Mucosa of descending colon (tissue), 3 donors: Measurements from ENCODE around the gene DAPP1. TPM values are rescaled to one million over a fixed set of nuclear protein-coding genes. Genes with fewer than 3 reads are reported as not detected.

Experiments used
- ATAC-seq: fragments of 200-7000 bp; cut with Tn5 transposase; one replicate; pipeline ENCODE4 v1.9.1; 2020; ENCODE audit warnings: mild to moderate bottlenecking, moderate library complexity
- DNase-seq, 3 donors: peaks; one replicate each; pipeline ENCODE4 v3.0.0-alpha.2; 2020
- H3K36me3 ChIP-seq: fragments of 200-600 bp; one replicate; pipeline ENCODE4 v1.8.0; 2021; ENCODE audit warnings: low read depth, mild to moderate bottlenecking
- H3K4me1 ChIP-seq: fragments of 200-600 bp; one replicate; pipeline ENCODE4 v1.8.0; 2021; ENCODE audit warnings: low read depth, mild to moderate bottlenecking
- H3K4me3 ChIP-seq: fragments of 200-600 bp; one replicate; pipeline ENCODE4 v1.8.0; 2021; ENCODE audit warnings: mild to moderate bottlenecking
- H3K9me3 ChIP-seq: fragments of 200-600 bp; one replicate; pipeline ENCODE4 v1.8.0; 2021; ENCODE audit warnings: mild to moderate bottlenecking
- intact Hi-C, 2 donors: fragments of 100-400 bp; cut with DNase I in 1 of 2; cut with micrococcal nuclease in 1 of 2; formaldehyde crosslinking; loops; one replicate each; pipeline versions ENCODE4 v1.11.0 to v1.11.1; 2022; cut with DNase I, micrococcal nuclease
- total RNA-seq, 3 donors: library from RNA; stranded (reverse); fragmentation: NEBNext Ultra II Directional in 2 of 3; extraction: Animal tissue kit (Norgen Biotek cat#: 25700) in 2 of 3; gene quantifications; one replicate each; pipeline versions ENCODE4 v1.2.1 to v1.2.4, GENCODE V29; 2021 to 2023
- TF ChIP-seq, protein P1 (sequence below): fragments of 200-600 bp; IDR thresholded peaks from one replicate; pipeline ENCODE4 v1.8.0; 2022; ENCODE audit warnings: antibody characterized with exemption, mild to moderate bottlenecking
- donor health status: DM: no; HTN: no; CAD: no; lungs with moderate emphysema.
- donor health status: DM: no; HTN: no; CAD: no.
- donor health status: DM: no; HTN: yes; CAD: no.

The DAPP1 gene
- total RNA-seq, 3 donors from 2014 or later, result 1.3 to 4.6 (median 1.7) TPM

DNA sequence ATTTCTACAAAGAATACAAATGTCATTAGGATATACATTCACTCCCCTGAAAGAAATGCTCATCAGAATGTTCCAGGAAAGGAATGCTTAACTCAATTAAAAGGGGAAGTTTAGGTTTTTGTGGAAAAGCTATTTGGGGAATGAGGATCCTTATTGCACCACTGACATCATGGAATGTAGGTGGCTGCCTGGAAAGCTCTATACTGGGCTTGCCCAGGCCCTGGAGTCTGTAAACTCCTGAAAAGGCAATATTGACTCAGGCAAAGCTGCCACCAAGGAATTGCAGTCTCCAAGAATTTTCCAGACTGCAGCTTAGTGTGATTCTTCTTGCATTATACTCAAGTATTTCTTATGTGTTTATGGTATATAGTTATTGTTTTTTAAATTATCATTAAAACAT lies 15.7 kb downstream of the DAPP1 start:
- peaks cover 14% of the 10 kb centered on the region for H3K4me1 ChIP-seq
- DNase-seq, result peak in 1 of 3 donors; percentile 34
- intact Hi-C loops, result no loop called here
- TF ChIP-seq, protein P1, sequence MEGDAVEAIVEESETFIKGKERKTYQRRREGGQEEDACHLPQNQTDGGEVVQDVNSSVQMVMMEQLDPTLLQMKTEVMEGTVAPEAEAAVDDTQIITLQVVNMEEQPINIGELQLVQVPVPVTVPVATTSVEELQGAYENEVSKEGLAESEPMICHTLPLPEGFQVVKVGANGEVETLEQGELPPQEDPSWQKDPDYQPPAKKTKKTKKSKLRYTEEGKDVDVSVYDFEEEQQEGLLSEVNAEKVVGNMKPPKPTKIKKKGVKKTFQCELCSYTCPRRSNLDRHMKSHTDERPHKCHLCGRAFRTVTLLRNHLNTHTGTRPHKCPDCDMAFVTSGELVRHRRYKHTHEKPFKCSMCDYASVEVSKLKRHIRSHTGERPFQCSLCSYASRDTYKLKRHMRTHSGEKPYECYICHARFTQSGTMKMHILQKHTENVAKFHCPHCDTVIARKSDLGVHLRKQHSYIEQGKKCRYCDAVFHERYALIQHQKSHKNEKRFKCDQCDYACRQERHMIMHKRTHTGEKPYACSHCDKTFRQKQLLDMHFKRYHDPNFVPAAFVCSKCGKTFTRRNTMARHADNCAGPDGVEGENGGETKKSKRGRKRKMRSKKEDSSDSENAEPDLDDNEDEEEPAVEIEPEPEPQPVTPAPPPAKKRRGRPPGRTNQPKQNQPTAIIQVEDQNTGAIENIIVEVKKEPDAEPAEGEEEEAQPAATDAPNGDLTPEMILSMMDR, result no peak
- H3K9me3 ChIP-seq, result no peaks in the 10 kb centered on the region
- H3K36me3 ChIP-seq, result no peaks in the 10 kb centered on the region
- no peak overlapping the region for H3K4me3 ChIP-seq
- peak; percentile 83 for ATAC-seq

- TF ChIP-seq, protein P1, result no peak
- no peak for DNase-seq
- Histone ChIP-seq H3K4me3 (no peak overlapping the region), H3K4me1 (peaks cover 14% of the 10 kb centered on the region), H3K36me3 (no peaks in the 10 kb centered on the region), H3K9me3 (no peaks in the 10 kb centered on the region)
- intact Hi-C loops, result no loop called here
- ATAC-seq, result no peak
These were observed 16.1 kb downstream of the DAPP1 start for GRCh38 chr4:99832758-99833157.

- Histone ChIP-seq H3K36me3 (no peaks in the 10 kb centered on the region), H3K4me3 (no peak overlapping the region), H3K9me3 (no peaks in the 10 kb centered on the region), H3K4me1 (peaks cover 14% of the 10 kb centered on the region)
- intact Hi-C loops, result no loop called here
- no peak for DNase-seq
- peak; percentile 51 for ATAC-seq
- TF ChIP-seq, protein P1, result no peak
These were observed 17.1 kb downstream of the DAPP1 start for GRCh38 chr4:99833756-99834155.

DNA sequence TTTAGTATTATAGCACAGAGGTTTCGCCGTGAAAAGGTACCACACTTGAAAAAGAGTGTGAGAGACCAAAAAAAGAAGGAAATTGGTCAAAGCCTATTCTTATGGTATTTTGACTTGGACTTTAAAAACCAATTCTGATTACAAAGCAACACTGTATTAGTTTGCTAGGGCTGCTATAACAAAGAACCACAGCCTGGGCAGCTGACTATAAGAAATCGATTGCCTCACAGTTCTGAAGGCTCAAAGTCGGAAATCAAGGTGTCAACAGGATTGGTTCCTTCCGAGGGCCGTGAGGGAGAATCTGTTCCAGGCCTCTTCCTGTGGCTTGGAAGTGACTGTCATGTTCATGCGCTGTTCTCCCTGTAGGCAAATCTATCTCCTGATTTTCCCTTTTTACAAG lies 17.9 kb downstream of the DAPP1 start:
- ATAC-seq, result no peak
- Histone ChIP-seq H3K4me1 (peaks cover 14% of the 10 kb centered on the region), H3K4me3 (no peak overlapping the region), H3K36me3 (no peaks in the 10 kb centered on the region), H3K9me3 (no peaks in the 10 kb centered on the region)
- intact Hi-C loops, result no loop called here
- TF ChIP-seq, protein P1, result no peak
- no peak for DNase-seq

GRCh38 chr4:99835942-99836341 lies 19.3 kb downstream of the DAPP1 start:
- intact Hi-C loops, result no loop called here
- Histone ChIP-seq H3K4me1 (peaks cover 14% of the 10 kb centered on the region), H3K4me3 (no peak overlapping the region), H3K36me3 (no peaks in the 10 kb centered on the region), H3K9me3 (no peaks in the 10 kb centered on the region)
- ATAC-seq (no peak), DNase-seq (no peak)
- TF ChIP-seq, protein P1, result no peak

- Histone ChIP-seq H3K4me1 (no peaks in the 10 kb centered on the region), H3K4me3 (no peak overlapping the region), H3K36me3 (no peaks in the 10 kb centered on the region), H3K9me3 (no peaks in the 10 kb centered on the region)
- no peak for ATAC-seq
- DNase-seq, result no peak
- intact Hi-C loops, result no loop called here
- TF ChIP-seq, protein P1, result no peak
These were observed 22.3 kb downstream of the DAPP1 start for GRCh38 chr4:99838927-99839326.
